HUDEP-2 (cell line): ENCODE results near the gene ASTN2.
"Not testable (repeated sequence)": the region's sequence is repeated elsewhere in the genome, so short reads cannot be mapped to it uniquely, and the experiment has no call there.

Experiments
- DNase-seq, 76 experiments: peaks; one replicate each; lab custom pipeline; 2025; ENCODE audit not compliant: unreplicated experiment in 76 of 76; lab: John Stamatoyannopoulos, UW

ASTN2 gene

DNA sequence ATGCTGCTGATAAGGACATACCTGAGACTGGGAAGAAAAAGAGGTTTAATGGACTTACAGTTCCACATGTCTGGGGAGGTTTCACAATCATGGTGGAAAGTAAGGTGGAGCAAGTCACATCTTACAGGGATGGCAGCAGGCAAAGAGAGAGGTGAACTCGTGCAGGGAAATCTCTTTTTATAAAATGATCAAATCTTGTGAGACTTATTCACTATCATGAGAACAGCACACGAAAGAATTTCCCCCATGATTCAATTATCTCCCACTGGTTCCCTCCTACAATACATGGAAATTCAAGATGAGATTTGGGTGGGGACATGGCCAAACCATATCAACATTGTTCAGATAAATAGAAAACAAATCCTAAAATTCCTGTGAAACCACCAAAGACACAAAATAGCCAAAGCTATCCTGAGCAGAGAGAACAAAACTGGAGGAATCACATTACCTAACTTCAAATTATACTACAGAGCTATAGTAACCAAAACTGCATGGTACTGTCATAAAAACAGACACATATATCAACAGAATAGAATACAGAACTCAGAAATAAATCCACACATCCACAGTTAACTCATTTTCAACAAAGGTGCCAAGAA is 958.3 kb downstream of the ASTN2 start:
- no peak for DNase-seq

DNA sequence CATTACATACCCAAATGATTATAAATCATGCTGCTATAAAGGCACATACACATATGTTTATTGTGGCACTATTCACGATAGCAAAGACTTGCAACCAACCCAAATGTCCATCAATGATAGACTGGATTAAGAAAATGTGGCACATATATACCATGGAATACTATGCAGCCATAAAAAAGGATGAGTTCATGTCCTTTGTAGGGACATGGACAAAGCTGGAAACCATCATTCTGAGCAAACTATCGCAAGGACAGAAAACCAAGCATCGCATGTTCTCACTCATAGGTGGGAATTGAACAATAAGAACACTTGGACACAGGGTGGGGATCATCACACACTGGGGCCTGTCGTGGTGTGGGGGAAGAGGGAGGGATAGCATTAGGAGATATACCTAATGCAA is 960.3 kb downstream of the ASTN2 start:
- not testable (repeated sequence) for DNase-seq

GRCh38 chr9:116453785-116454184 is 961.1 kb downstream of the ASTN2 start:
- DNase-seq, result no peak

DNA sequence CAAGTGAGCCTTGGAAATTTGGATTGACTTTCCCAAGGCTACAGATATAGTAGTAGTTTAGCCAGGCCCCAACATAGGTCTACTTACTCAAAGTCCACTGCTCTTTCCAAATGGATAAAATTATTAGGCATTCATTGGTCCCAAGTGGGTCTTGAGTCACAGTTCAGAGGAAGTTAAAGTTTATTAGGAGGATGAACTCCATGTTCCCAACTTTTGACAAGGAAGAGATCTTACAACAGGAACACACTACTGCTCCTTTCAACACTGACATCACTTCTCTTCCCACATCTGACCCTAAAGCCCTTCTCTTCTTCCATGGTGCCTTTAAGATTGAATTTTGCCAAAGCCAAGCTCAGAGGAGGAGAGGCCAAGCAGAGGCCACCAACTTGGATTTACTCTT is 962.2 kb downstream of the ASTN2 start:
- no peak for DNase-seq

GRCh38 chr9:116452227-116452626 is 962.6 kb downstream of the ASTN2 start:
- no peak for DNase-seq

- peak in 2 of 76 experiments; percentile 5 to 30 for DNase-seq
Measured at GRCh38 chr9:116451500-116452115, 963.2 kb downstream of the ASTN2 start.

DNA sequence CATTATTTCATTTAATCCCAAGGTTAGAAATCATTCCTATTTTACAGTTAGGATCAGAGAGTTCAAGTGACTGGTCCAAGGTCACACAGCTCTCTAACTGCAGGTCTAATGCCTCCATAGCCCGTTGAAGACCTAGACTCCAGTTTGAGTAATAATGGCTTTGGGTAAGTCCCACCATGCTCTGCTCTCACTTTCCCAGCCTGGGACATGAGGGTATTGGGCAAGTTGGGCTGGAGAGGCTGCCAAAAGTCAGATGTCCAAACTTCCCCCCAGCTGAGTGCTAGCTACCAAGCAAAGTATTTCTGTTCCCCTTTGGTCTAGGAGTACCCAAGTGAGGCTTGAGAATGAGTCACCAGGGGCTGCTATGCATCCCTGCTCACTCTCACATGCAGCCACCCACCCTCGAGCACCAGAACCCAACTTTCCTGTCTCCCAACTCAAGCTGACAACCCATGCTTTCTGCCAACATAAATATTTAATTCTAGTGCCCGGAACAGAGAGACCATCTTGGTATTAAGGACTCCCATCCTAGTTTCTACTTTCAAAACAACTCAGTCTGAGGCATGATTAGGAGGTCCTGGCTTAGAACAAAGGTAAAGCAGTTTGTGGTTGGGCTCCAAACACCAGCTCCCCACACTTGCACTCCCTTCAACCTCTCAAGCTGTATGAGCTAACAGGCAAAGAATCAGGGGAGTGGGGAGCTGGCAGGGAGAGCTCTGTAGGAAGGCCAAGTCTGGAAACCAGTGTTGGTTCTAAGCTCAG is 964.3 kb downstream of the ASTN2 start:
- DNase-seq, result no peak

DNA sequence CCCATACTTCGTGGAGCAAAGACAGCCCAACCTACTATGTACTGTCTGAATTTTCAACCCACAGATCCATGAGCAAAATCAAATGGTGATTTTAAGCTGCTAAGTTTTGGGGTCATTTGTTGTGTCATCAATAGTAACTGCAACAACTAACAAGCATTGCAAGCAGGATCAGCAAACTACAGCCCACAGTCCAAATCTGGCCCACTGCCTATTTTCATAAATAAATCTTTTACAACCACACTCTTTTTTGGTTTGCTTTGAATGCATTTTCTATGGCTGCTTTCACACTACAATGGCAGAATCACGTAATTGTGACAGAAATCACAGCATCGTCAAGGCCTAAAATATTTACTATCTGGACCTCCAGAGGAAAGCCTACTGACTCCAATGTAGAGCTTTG is 964.9 kb downstream of the ASTN2 start:
- no peak for DNase-seq

DNA sequence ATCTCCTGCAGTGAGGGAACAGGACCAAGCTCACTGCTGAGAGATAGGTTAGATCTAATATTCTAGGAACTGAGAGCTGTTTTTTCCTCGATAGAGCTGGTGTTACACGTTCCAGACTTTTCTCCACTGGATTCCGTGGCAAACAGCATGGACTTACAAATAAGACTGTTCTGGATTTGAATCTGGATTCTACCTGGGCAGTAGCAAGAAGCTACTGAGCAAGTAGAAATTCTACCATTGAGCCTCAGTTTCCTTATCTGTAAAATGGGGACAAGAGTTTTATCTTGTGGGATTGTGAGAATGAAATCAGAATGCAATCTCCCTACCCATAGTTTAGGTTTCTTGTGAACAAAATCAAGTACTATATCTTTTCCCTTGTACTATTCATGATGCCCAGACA is 966.4 kb downstream of the ASTN2 start:
- DNase-seq, result no peak

GRCh38 chr9:116447934-116448333 is 966.9 kb downstream of the ASTN2 start:
- no peak for DNase-seq

- no peak for DNase-seq
Measured at GRCh38 chr9:116442528-116442927, 972.3 kb downstream of the ASTN2 start.

DNA sequence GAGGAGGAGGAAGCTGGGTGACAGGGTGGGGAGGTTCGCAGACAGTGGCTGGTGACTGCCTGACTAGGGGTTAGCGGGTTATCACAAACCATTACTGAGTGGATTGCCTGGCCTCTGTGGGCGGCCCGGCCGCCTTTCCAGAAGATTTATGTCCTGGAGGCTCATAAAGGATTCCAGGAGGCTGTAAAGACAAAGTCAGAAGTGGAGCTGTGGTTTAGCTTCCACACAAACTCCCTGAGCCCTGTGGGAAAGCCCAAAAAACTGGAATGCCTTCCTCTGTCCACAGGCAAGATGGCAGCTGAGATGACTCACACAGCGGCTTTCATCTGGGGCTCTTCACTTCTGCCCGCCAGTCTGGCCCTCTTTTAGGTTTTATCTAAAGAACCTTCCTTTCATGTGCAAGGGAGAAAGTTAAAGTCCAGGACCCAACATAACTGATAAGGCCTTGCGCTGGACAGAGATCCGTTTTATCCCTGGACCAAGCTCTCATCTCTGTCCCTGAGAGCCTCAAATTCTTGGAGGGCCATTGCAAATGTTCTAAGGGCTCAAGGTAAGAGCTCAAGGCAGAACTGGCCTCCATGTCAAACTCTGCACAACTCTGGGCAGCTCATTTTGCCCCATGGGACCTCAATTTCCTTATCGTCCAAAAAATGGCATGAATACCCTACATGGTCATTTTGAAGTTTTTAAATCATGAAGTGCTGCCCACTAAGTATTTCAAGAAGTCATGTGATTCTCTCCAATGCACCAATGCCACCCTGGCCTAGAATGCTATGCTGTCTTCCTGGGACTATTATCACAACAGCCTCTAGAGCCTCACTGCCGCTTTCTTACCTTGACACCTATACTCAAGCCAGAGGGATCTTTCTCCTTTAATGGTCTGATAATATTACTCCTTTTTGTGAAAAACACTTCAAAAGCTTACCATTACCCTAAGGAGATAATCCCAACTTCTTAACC is 977.2 kb downstream of the ASTN2 start:
- DNase-seq, result no peak

DNA sequence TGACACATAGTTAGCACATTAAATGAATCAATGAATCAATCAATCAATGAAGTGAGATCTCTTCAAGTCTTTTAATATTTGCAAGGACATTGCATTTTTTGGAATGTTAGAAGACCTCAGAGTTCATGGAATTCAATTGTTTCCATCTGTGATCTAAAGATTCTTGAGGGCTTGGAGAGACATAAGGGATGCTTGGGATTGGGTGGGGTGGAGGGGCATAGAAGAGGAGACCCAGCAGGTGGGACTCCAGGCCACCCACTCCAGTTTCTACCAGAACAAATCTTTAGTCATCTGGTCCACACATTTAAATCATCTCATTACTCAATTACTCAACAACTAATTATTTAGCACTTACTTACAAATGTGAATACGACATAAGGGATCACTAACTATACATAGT is 978.7 kb downstream of the ASTN2 start:
- DNase-seq, result no peak

DNA sequence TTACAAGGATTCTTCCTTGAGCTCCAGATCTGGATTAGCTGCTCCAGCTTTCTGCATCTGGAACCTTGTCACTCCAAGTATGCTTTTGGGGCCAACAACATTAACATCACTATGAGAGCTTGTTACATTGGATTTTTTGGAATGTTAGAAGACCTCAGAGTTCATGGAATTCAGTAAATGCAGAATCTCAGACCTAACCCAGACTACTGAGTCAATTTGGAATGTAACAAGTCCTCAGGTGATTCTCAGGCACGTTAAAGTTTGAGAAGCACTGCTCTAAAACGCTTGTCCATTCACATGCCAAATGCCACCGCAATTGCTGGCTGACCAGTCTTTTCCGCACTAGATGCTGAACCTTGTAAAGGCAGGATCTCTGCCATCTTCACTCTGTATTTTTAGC is 979.2 kb downstream of the ASTN2 start:
- DNase-seq, result no peak

DNA sequence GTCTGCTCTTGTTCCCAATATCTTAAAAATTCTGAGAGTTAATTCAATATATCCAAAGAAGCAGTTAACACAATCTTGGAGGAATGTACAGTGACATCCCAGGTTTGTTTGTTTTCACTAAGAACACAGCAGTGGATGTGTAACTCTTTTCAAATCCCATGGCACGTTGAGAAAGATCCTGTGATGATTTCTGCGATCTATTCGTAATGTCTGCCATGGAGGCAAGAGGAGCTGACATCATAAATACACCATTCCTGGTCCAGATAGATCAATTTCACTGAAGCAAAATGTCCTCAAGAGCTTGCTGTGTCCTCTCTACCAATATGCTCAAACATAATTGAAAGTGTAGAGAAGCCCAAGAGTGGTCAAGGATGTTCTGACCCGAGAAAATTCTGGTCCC is 980.5 kb downstream of the ASTN2 start:
- no peak for DNase-seq

GRCh38 chr9:116432051-116432450 is 982.8 kb downstream of the ASTN2 start:
- no peak for DNase-seq

GRCh38 chr9:116430849-116431248 is 984.0 kb downstream of the ASTN2 start:
- DNase-seq, result no peak

DNA sequence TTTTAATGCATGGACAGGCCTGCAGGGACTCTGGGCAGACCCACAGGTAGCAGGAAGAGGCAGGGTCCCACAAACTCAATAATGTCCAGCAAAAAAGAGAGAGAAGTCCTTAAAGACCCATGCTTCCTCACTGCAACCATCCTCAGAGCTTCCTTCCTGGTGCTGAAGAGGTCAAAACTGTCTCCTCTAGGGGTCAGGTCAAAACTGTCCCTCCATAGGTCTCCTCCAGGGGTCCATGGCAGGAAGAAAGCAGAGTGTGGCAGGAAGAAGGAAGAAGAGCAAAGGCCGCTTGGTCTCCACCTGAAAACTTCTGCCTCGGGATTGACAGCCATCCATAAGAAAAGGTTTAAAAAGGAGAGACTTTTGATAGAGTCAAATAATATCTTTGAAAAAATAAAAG is 989.6 kb downstream of the ASTN2 start:
- no peak for DNase-seq

GRCh38 chr9:116423149-116423548 is 991.7 kb downstream of the ASTN2 start:
- no peak for DNase-seq

DNA sequence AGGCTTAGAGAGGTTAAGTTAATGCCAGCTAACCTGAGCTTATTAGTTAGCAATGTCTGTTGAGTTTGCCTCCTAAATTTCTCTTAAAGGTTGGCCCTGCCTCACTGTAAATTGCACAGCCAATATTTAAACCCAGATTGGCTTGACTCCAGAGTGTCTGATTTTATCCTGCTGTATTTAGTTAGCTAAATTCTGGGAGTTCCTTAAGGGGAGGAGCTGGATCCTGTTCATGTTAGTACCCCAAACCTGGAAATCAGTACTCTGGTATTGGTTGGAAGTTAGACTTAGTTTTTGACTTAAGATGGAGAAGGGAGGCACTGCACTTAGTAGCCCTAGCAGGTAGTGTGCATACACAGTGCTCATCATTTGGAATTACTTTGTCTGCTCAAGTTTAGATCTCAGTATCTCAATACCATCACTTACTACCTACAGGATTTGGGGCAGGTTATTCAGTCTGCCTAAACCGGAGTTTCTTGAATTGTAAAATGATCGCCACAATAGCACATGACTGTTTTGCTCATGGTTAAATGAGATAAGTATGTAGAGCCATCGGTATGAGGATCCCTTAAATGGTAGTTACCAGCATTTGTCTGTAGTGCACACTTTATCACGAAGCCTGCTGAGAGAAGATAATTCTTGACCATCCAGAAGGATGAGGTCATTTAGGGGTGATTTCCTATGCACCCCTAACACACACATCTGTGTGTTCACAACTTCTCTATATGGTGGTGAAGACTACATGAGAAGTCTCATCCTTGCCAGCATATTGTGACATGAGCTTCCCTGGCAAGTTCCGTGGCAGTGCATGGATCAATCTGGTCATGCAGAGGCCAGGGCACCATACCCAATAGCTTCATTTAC is 992.5 kb downstream of the ASTN2 start:
- peak in 14 of 76 experiments; percentile 4 to 40 (median 12) for DNase-seq
